ENCODE data around the gene HDAC11. TPM values are rescaled to one million over a fixed set of nuclear protein-coding genes. Genes with fewer than 3 reads are reported as not detected.
"Not testable (repeated sequence)": the region's sequence is repeated elsewhere in the genome, so short reads cannot be mapped to it uniquely, and the experiment has no call there.

HDAC11 gene
- polyA plus RNA-seq, 2 of the 4 experiments (the other 2 are of a cell fraction): 5.6 to 8.4 TPM

DNA sequence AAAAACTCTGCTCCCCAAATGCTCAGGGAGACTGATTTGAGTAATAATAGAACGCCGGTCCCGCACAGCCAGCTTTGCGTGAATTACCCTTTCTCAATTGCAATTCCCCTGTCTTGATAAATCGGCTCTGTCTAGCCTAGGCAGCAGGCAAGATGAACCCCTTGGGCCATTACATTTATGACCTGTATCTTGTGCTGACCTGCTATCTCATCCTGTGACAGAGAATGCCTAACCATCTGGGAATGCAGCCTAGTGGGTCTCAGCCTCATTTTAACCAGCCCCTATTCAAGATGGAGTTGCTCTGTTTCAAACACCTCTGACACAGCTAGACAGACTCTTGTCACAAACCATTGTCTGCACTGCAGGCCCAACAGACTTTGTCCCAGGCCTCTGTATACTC, 46.2 kb upstream of the HDAC11 start:
- POLR2A ChIA-PET: no interaction called here
- FAIRE-seq: no peak
- DNase-seq (ENCODE audit: low read depth in 1 of 2, low spot score in 1 of 2): no peak
- 80% methylated on average over 5 of the region's 5 CpGs for WGBS (ENCODE audit: missing lambda C conversion rate)
- ATAC-seq: no peak
- H3K9me3 ChIP-seq: no peaks in the 10 kb centered on the region
- no peak overlapping the region for H3K4me2 ChIP-seq
- CTCF ChIA-PET: interaction anchor here (0.6 to 1.7 kb wide), 2 partner anchors 12 to 15 kb away, joined by 3 to 4 read pairs; no protein-coding TSS in a partner anchor
- H3K4me1 ChIP-seq: 0 out of 3 replicates have a peak, but pooled peaks cover 4% of the 10 kb centered on the region
- TF ChIP-seq ZFP36 (IDR thresholded peaks at IDR 0.05; ENCODE audit: borderline replicate concordance, partially characterized antibody) (no peak), ZC3H11A (IDR thresholded peaks at IDR 0.05) (no peak), JUNB (IDR thresholded peaks at IDR 0.05) (no peak), HDAC2 (IDR thresholded peaks at IDR 0.05) (no peak), PHF8 (IDR thresholded peaks at IDR 0.05; ENCODE audit: borderline replicate concordance, low read depth) (no peak), SREBF2 (IDR thresholded peaks at IDR 0.05) (no peak), HES2 (IDR thresholded peaks at IDR 0.05) (no peak), CEBPB (IDR thresholded peaks at IDR 0.05) (no peak), CHD4 (IDR thresholded peaks at IDR 0.05; ENCODE audit: borderline replicate concordance) (no peak), ZNF302 (CRISPR knock-in tag; IDR thresholded peaks at IDR 0.05) (no peak), EHF (CRISPR knock-in tag; IDR thresholded peaks at IDR 0.05) (no peak), RARB (CRISPR knock-in tag; IDR thresholded peaks at IDR 0.05) (no peak), EP300 (IDR thresholded peaks at IDR 0.05) (no peak), MAFK (IDR thresholded peaks at IDR 0.05; ENCODE audit: partially characterized antibody) (no peak), EHMT2 (IDR thresholded peaks at IDR 0.05; ENCODE audit: low read depth) (no peak), MAX (IDR thresholded peaks at IDR 0.05) (no peak), KDM1A (IDR thresholded peaks at IDR 0.05; ENCODE audit: low read depth) (no peak), HEYL (CRISPR knock-in tag; IDR thresholded peaks at IDR 0.05) (no peak), NR3C1 (IDR thresholded peaks at IDR 0.05) (no peak)
- H3K27ac ChIP-seq: no peak overlapping the region
- H3K4me3 ChIP-seq: no peak overlapping the region

GRCh38 chr3:13436213-13436612, 43.9 kb upstream of the HDAC11 start:
- H3K9me3 ChIP-seq; ATAC-seq; CTCF ChIA-PET; DNase-seq (ENCODE audit: low read depth in 1 of 2, low spot score in 1 of 2); H3K27ac ChIP-seq; H3K4me3 ChIP-seq; FAIRE-seq; H3K4me1 ChIP-seq; H3K4me2 ChIP-seq: not testable (repeated sequence)
- WGBS (ENCODE audit: missing lambda C conversion rate): 37% methylated on average over 4 of the region's 4 CpGs
- POLR2A ChIA-PET: interaction anchor here (1.2 kb wide), 1 partner anchor 16 kb away, joined by 4 read pairs; no protein-coding TSS in a partner anchor

DNA sequence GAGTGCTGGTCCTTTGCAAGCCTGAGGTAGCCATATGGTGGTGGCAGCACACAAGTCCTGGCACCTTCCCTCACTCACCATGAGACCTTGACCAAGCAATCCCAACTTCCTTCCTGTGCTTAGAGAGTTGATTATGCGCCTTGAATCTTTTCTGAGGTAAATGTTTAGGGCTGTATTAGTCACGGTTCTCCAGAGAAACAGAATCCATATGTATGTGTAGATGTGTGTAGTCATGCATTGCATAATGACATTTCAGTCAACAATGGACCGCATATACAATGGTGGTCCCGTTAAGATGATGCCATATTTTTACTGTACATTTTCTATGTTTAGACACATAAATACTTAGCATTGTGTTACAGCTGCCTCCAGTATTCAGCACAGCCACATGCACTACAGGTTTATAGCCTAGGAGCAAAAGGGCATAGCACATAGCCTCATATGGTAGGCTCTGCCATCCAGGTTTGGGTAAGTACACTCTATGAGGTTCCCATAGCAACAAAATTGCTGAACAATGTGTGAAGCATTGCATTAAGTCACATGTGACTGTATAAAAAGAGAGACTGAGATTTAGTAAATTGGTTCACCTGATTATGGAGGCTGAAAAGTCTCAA, 39.8 kb upstream of the HDAC11 start:
- ATAC-seq (0 out of 6 replicates have a peak, but pooled peaks of 1 of the 2 experiments have one; percentile 34), DNase-seq (ENCODE audit: low read depth in 1 of 2, low spot score in 1 of 2) (no peak), FAIRE-seq (no peak)
- ChIA-PET POLR2A (no interaction called here), CTCF (interaction anchor here (1.3 to 3.8 kb wide), 3 partner anchors 13 to 348 kb away, joined by 6 to 19 read pairs (median 10); no protein-coding TSS in a partner anchor)
- Histone ChIP-seq H3K4me1 (no peaks in the 10 kb centered on the region), H3K4me2 (no peak overlapping the region), H3K4me3 (no peak overlapping the region), H3K9me3 (no peaks in the 10 kb centered on the region), H3K27ac (no peak overlapping the region)
- no peak for TF ChIP-seq MAX (IDR thresholded peaks at IDR 0.05)
- TF ChIP-seq JUNB (IDR thresholded peaks at IDR 0.05): no peak
- TF ChIP-seq SREBF2 (IDR thresholded peaks at IDR 0.05): no peak
- TF ChIP-seq MYC (IDR thresholded peaks at IDR 0.05; ENCODE audit: borderline replicate concordance, low read length): no peak
- no peak for TF ChIP-seq RAD21 (conservative IDR thresholded peaks at IDR 0.05 in 1 of 2, IDR thresholded peaks at IDR 0.05 in 1 of 2)
- no peak for TF ChIP-seq KDM5A (IDR thresholded peaks at IDR 0.05)
- TF ChIP-seq, protein P1, sequence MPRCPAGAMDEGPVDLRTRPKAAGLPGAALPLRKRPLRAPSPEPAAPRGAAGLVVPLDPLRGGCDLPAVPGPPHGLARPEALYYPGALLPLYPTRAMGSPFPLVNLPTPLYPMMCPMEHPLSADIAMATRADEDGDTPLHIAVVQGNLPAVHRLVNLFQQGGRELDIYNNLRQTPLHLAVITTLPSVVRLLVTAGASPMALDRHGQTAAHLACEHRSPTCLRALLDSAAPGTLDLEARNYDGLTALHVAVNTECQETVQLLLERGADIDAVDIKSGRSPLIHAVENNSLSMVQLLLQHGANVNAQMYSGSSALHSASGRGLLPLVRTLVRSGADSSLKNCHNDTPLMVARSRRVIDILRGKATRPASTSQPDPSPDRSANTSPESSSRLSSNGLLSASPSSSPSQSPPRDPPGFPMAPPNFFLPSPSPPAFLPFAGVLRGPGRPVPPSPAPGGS (IDR thresholded peaks at IDR 0.05): no peak
- 65% methylated on average over 4 of the region's 4 CpGs for WGBS (ENCODE audit: missing lambda C conversion rate)

DNA sequence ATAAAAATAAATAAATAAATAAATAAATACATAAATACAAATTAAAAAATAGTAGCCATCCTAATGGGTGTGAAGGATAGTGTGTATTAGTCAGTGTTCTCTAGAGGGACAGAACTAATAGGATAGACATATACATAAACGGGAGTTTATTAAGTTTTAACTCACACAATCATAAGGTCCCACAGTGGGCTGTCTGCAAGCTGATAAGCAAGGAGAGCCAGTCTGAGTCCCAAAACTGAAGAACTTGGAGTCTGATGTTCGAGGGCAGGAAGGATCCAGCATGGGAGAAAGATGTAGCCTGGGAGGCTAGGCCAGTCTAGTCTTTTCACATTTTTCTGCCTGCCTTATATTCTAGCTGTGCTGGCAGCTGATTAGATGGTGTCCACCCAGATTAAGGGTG, 37.2 kb upstream of the HDAC11 start:
- POLR2A ChIA-PET: interaction anchor here (1.1 kb wide), 1 partner anchor 9 kb away, joined by 3 read pairs; no protein-coding TSS in a partner anchor
- not testable (repeated sequence) for FAIRE-seq; H3K4me3 ChIP-seq; H3K27ac ChIP-seq; H3K4me2 ChIP-seq; DNase-seq (ENCODE audit: low read depth in 1 of 2, low spot score in 1 of 2); H3K4me1 ChIP-seq; H3K9me3 ChIP-seq; ATAC-seq
- 61% methylated on average over 2 of the region's 2 CpGs for WGBS (ENCODE audit: missing lambda C conversion rate)
- CTCF ChIA-PET: interaction anchor here (0.7 kb wide), 1 partner anchor 96 kb away, joined by 4 read pairs; no protein-coding TSS in a partner anchor

Measured in A549 (cell line).